Left lung (tissue), 10 donors: ENCODE results near the gene AMOTL1. TPM values are rescaled to one million over a fixed set of nuclear protein-coding genes. Genes with fewer than 3 reads are reported as not detected.
A peak's percentile ranks its signal among the peaks of the same experiment; 100 is the strongest.

Experiments
- ATAC-seq: fragments of 200-7000 bp; cut with Tn5 transposase; one replicate; pipeline ENCODE4 v1.9.1; 2020; ENCODE audit warnings: moderate library complexity
- DNase-seq, 4 donors: peaks; one replicate each; pipeline ENCODE4 v3.0.0-alpha.2; 2013 to 2020
- H3K27ac ChIP-seq, 2 donors: fragments of 200-600 bp; sonication (generic) in 1 of 2; one replicate each; pipeline versions ENCODE4 v1.5.0 to v1.8.0; 2020 to 2021
- H3K27me3 ChIP-seq, 2 donors: fragments of 200-600 bp; sonication (generic) in 1 of 2; one replicate each; pipeline versions ENCODE4 v1.5.0 to v1.8.0; 2020 to 2021
- H3K36me3 ChIP-seq, 2 donors: fragments of 200-600 bp; sonication (generic) in 1 of 2; one replicate each; pipeline versions ENCODE4 v1.5.0 to v1.8.0; 2020 to 2021
- H3K4me1 ChIP-seq, 2 donors: fragments of 200-600 bp; one replicate each; pipeline ENCODE4 v1.8.0; 2021
- H3K4me3 ChIP-seq, 2 donors: fragments of 200-600 bp; sonication (generic) in 1 of 2; one replicate each; pipeline versions ENCODE4 v1.5.0 to v1.8.0; 2020 to 2021; ENCODE audit warnings: mild to moderate bottlenecking in 1 of 2
- H3K9me3 ChIP-seq, 2 donors: fragments of 200-600 bp; sonication (generic) in 1 of 2; one replicate each; pipeline versions ENCODE4 v1.5.0 to v1.8.0; 2020 to 2021
- intact Hi-C, 2 donors: fragments of 100-400 bp; cut with DNase I; formaldehyde crosslinking; loops; one replicate each; pipeline versions ENCODE4 v1.11.2 to v1.14.2; 2022
- polyA plus RNA-seq, 6 donors: library from polyadenylated mRNA; unstranded; fragments of 120-200 nt; gene quantifications; one replicate each; pipeline ENCODE4 v1.2.1, GENCODE V29; 2013; ENCODE audit not compliant: insufficient read length in 6 of 6
- total RNA-seq, 2 donors: library from RNA; stranded (reverse); fragmentation: NEBNext Ultra II Directional; extraction: Animal tissue kit (Norgen Biotek cat#: 25700); gene quantifications; one replicate each; pipeline ENCODE4 v1.2.1, GENCODE V29; 2021
- TF ChIP-seq, protein P1 (sequence below), 2 donors: fragments of 200-600 bp; sonication (generic) in 1 of 2; IDR thresholded peaks; one replicate each; pipeline versions ENCODE4 v1.5.0 to v1.8.0; 2021; ENCODE audit warnings: antibody characterized with exemption in 2 of 2
- donor health status: DM: no; HTN: yes; CAD: no.
- donor health status: DM: no; HTN: no; CAD: no.

The AMOTL1 gene
- total and polyA plus RNA-seq, 8 donors = 42.7 to 67.9 (median 55.5) TPM

DNA sequence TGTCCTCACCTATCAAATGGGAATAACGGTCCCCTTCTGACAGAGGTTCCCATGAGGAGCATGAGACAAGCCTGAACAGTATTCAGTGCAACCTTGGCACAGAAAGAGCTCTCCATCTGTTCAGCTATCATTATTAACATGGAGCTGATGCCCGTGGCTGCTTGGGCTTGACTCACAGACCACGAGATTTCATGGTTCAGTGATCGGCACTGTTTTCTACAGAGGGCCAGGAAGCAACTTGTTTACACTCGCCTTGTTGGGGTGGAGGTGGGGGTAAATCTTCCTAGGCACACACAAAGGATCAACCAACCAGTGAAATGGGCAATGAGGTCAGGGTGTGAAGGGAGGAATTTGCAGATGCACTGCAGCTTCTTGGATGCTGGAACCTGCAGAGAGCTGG lies 117.0 kb downstream of the AMOTL1 start:
- ATAC-seq (no peak), DNase-seq (no peak)
- no peak overlapping the region for H3K27ac ChIP-seq
- intact Hi-C loops = no loop called here
- H3K27me3 ChIP-seq = no peaks in the 10 kb centered on the region
- H3K36me3 ChIP-seq = peaks cover 0 to 6% of the 10 kb centered on the region in 2 donors
- TF ChIP-seq, protein P1, sequence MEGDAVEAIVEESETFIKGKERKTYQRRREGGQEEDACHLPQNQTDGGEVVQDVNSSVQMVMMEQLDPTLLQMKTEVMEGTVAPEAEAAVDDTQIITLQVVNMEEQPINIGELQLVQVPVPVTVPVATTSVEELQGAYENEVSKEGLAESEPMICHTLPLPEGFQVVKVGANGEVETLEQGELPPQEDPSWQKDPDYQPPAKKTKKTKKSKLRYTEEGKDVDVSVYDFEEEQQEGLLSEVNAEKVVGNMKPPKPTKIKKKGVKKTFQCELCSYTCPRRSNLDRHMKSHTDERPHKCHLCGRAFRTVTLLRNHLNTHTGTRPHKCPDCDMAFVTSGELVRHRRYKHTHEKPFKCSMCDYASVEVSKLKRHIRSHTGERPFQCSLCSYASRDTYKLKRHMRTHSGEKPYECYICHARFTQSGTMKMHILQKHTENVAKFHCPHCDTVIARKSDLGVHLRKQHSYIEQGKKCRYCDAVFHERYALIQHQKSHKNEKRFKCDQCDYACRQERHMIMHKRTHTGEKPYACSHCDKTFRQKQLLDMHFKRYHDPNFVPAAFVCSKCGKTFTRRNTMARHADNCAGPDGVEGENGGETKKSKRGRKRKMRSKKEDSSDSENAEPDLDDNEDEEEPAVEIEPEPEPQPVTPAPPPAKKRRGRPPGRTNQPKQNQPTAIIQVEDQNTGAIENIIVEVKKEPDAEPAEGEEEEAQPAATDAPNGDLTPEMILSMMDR (IDR thresholded peaks at IDR 0.05) = no peak
- H3K4me1 ChIP-seq = no peaks in the 10 kb centered on the region
- peaks cover 0 to 2% of the 10 kb centered on the region in 2 donors for H3K9me3 ChIP-seq
- H3K4me3 ChIP-seq = no peak overlapping the region

DNA sequence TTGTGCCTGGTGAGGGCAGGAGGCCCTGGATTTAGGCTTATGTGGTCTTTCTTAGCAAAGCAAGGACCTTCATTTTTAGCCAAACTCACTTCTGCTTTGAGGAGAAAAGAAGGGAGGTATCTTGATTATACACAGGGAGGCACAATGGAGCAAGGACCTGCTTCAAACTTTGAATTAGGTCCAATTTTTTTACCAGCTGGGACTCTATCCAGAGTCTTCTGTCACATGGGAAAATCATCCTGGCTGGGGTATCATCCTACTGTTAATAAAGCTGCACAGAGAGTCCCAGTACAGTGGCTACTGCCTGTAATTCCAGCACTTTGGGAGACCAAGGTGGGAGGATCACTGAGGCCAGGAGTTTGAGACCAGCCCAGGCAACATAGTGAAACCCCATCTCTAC lies 117.4 kb downstream of the AMOTL1 start:
- no peaks in the 10 kb centered on the region for H3K4me1 ChIP-seq
- no peak overlapping the region for H3K4me3 ChIP-seq
- TF ChIP-seq, protein P1 (IDR thresholded peaks at IDR 0.05) = no peak
- intact Hi-C loops = no loop called here
- peaks cover 0 to 6% of the 10 kb centered on the region in 2 donors for H3K36me3 ChIP-seq
- DNase-seq (no peak), ATAC-seq (no peak)
- peaks cover 0 to 2% of the 10 kb centered on the region in 2 donors for H3K9me3 ChIP-seq
- H3K27ac ChIP-seq = no peak overlapping the region
- no peaks in the 10 kb centered on the region for H3K27me3 ChIP-seq

DNA sequence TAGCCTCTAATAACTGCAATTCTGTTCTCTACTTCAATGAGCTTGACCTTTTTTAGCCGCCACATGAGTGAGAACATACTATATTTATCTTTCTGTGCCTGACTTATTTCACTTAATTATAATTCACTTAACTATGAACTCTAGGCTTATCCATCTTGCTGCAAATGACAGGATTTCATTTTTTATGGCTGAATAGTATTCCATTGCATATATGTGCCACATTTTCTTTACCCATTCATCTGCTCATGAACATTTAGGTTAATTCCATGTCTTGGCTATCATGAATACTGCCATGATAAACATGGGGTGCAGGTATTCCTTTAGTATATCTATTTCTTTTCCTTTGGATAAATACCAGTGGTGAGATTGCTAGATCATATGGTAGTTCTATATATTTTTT lies 120.0 kb downstream of the AMOTL1 start:
- ATAC-seq = no peak
- TF ChIP-seq, protein P1 (IDR thresholded peaks at IDR 0.05) = no peak

DNA sequence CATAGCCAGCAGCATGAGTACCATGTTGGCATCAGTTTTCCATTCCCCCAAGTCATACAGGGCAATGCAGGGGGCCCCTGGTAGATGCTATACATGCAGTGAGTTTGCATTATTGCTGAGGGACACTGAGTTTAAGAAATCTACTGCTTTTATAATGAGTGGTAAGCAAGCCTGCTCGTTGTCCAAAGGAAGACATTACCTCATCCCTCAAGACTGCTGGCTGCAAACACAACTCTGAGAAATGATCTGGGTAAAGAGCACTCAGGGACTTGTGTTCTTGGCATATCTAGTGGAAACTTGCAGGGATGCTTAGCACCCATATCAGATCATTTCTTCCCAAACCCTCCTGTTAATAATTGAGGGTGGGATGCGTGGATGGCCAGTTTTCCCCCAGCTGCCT lies 127.3 kb downstream of the AMOTL1 start:
- H3K4me3 ChIP-seq = no peak overlapping the region
- intact Hi-C loops = loop anchor here in 1 of 2 donors (5.0 kb wide), 1 partner anchor 273 kb away; no protein-coding TSS in a partner anchor
- TF ChIP-seq, protein P1 (IDR thresholded peaks at IDR 0.05) = no peak
- peaks cover 0 to 5% of the 10 kb centered on the region in 2 donors for H3K9me3 ChIP-seq
- no peak overlapping the region for H3K27ac ChIP-seq
- H3K4me1 ChIP-seq = no peaks in the 10 kb centered on the region
- no peak for DNase-seq
- no peaks in the 10 kb centered on the region for H3K27me3 ChIP-seq
- peaks cover 0 to 7% of the 10 kb centered on the region in 2 donors for H3K36me3 ChIP-seq
- ATAC-seq = peak; percentile 31

More for the DNA sequence above, 120.0 kb downstream of the AMOTL1 start:
- H3K36me3 ChIP-seq = peaks cover 0 to 6% of the 10 kb centered on the region in 2 donors
- H3K27me3 ChIP-seq = no peaks in the 10 kb centered on the region
- no peak for DNase-seq
- peaks cover 0 to 6% of the 10 kb centered on the region in 2 donors for H3K9me3 ChIP-seq
- no peak overlapping the region for H3K4me3 ChIP-seq
- intact Hi-C loops = no loop called here
- no peak overlapping the region for H3K27ac ChIP-seq
- H3K4me1 ChIP-seq = no peaks in the 10 kb centered on the region

DNA sequence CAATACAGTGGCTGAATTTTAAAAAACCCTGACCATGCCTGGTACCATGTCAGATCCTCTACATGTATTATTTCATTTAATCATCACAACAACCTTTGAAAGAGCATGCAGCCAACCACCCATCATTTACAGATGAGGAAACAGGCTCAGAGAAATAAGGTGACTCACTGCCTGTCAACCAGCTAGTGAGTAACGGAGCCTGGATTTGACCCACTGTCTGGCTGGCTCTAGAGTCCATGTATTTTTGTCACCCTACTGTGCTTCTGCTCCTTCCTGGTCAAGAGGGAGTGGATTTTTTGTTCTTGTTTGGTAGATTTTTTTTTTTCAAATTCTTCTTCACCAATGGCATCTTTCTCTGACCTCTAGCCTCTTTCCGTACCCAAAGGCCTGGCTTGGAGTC lies 127.8 kb downstream of the AMOTL1 start:
- H3K9me3 ChIP-seq = peaks cover 0 to 5% of the 10 kb centered on the region in 2 donors
- H3K27me3 ChIP-seq = no peaks in the 10 kb centered on the region
- H3K36me3 ChIP-seq = peaks cover 0 to 7% of the 10 kb centered on the region in 2 donors
- intact Hi-C loops = loop anchor here in 1 of 2 donors (5.0 kb wide), 1 partner anchor 274 kb away; no protein-coding TSS in a partner anchor
- H3K4me3 ChIP-seq = no peak overlapping the region
- ATAC-seq = no peak
- DNase-seq = no peak
- H3K4me1 ChIP-seq = no peaks in the 10 kb centered on the region
- TF ChIP-seq, protein P1 (IDR thresholded peaks at IDR 0.05) = no peak
- no peak overlapping the region for H3K27ac ChIP-seq
